8988T (cell line): ENCODE measurements around the gene ANO7.

Experiments
- DNase-seq: peaks from one replicate; pipeline ENCODE4 v3.0.0; 2011

The ANO7 gene

GRCh38 chr2:241228860-241229516 is 40.5 kb downstream of the ANO7 start:
- no peak for DNase-seq

GRCh38 chr2:241229563-241230401 is 41.3 kb downstream of the ANO7 start:
- DNase-seq = no peak

GRCh38 chr2:241230435-241230834 is 42.0 kb downstream of the ANO7 start:
- no peak for DNase-seq

GRCh38 chr2:241232736-241233575 is 44.5 kb downstream of the ANO7 start:
- DNase-seq = no peak

- DNase-seq = no peak
Measured at GRCh38 chr2:241234066-241234790, 45.8 kb downstream of the ANO7 start.

GRCh38 chr2:241234962-241235740 is 46.7 kb downstream of the ANO7 start:
- no peak for DNase-seq

- DNase-seq = no peak
Measured at GRCh38 chr2:241235859-241236593, 47.5 kb downstream of the ANO7 start.

- no peak for DNase-seq
Measured at GRCh38 chr2:241237047-241237446, 48.6 kb downstream of the ANO7 start.

GRCh38 chr2:241237949-241238371 is 49.5 kb downstream of the ANO7 start:
- DNase-seq = no peak

- no peak for DNase-seq
Measured at GRCh38 chr2:241238693-241239198, 50.3 kb downstream of the ANO7 start.

- DNase-seq = no peak
Measured at GRCh38 chr2:241239552-241240202, 51.2 kb downstream of the ANO7 start.

GRCh38 chr2:241240320-241241004 is 52.0 kb downstream of the ANO7 start:
- DNase-seq = no peak

- no peak for DNase-seq
Measured at GRCh38 chr2:241241669-241242068, 53.2 kb downstream of the ANO7 start.

- DNase-seq = no peak
Measured at GRCh38 chr2:241242306-241242705, 53.8 kb downstream of the ANO7 start.

- DNase-seq = no peak
Measured at GRCh38 chr2:241244368-241244767, 55.9 kb downstream of the ANO7 start.

- no peak for DNase-seq
Measured at GRCh38 chr2:241248289-241248688, 59.8 kb downstream of the ANO7 start.

- no peak for DNase-seq
Measured at GRCh38 chr2:241248897-241249296, 60.4 kb downstream of the ANO7 start.

GRCh38 chr2:241249654-241250053 is 61.2 kb downstream of the ANO7 start:
- no peak for DNase-seq

- DNase-seq = no peak
Measured at GRCh38 chr2:241252778-241253475, 64.5 kb downstream of the ANO7 start.
